K562 (cell line): ENCODE data around the gene HNRNPA3. TPM values are rescaled to one million over a fixed set of nuclear protein-coding genes. Genes with fewer than 3 reads are reported as not detected.
A peak's percentile ranks its signal among the peaks of the same experiment; 100 is the strongest.

Experiments
- ATF7 ChIP-seq: fragments of 450-650 bp; IDR thresholded peaks from 2 replicates; pipeline ENCODE4 v1.7.1; 2014; ENCODE audit warnings: mild to moderate bottlenecking, moderate library complexity
- BCOR ChIP-seq: fragments of 450-650 bp; IDR thresholded peaks from 2 replicates; pipeline ENCODE4 v1.6.1; 2016
- E4F1 ChIP-seq: fragments of 250-450 bp; sonication (Bioruptor Pico); IDR thresholded peaks from 2 replicates; pipeline ENCODE4 v1.5.0; 2021; ENCODE audit warnings: mild to moderate bottlenecking, borderline replicate concordance
- GABPB1 ChIP-seq: sonication (generic); formaldehyde crosslinking; IDR thresholded peaks from 2 replicates; pipeline ENCODE4 v1.8.0; 2022; ENCODE audit warnings: mild to moderate bottlenecking, missing genetic modification reagents
- HLTF ChIP-seq: fragments of 450-650 bp; IDR thresholded peaks from 2 replicates; pipeline ENCODE4 v1.6.1; 2016
- KDM1A ChIP-seq, 2 experiments: fragments of 450-650 bp; IDR thresholded peaks; 2 replicates each; pipeline ENCODE4 v1.6.1; 2016; ENCODE audit warnings: mild to moderate bottlenecking in 2 of 2
- NFE2 ChIP-seq: IDR thresholded peaks from 2 replicates; pipeline ENCODE4 v1.6.1; 2014; ENCODE audit warnings: antibody characterized with exemption, low read depth
- PTTG1 ChIP-seq: fragments of 450-650 bp; IDR thresholded peaks from 2 replicates; pipeline ENCODE4 v1.6.1; 2016; ENCODE audit warnings: low read depth, mild to moderate bottlenecking, missing genetic modification characterization, missing compliant biosample characterization
- SRSF3 ChIP-seq: fragments of 200-400 bp; formaldehyde crosslinking; IDR thresholded peaks from 2 replicates; pipeline ENCODE4 v1.6.1; 2016; ENCODE audit warnings: mild to moderate bottlenecking, low read length, moderate library complexity; ENCODE audit not compliant: insufficient read depth
- ZBTB33 ChIP-seq: sonication (generic); formaldehyde crosslinking; IDR thresholded peaks from 2 replicates; pipeline ENCODE4 v1.8.1; 2023; ENCODE audit warnings: mild to moderate bottlenecking, missing genetic modification reagents
- ZNF655 ChIP-seq: fragments of 250-450 bp; sonication (Bioruptor Pico); IDR thresholded peaks from 2 replicates; pipeline ENCODE4 v1.5.0; 2021
- ZZZ3 ChIP-seq: fragments of 450-650 bp; IDR thresholded peaks from 2 replicates; pipeline ENCODE4 v1.6.1; 2016; ENCODE audit warnings: antibody characterized with exemption, mild to moderate bottlenecking, moderate library complexity
- polyA plus RNA-seq, 8 experiments: library from polyadenylated mRNA; depleted of rRNA in 4 of 8; stranded (reverse) in 5 of 8; unstranded in 3 of 8; fragments of >200 nt; fragmentation: Nextera tagmentation in 2 of 8; fragmentation: Illumina TruSeq in 1 of 8; extraction: Ambion mirVana in 2 of 8; extraction: Trizol in 1 of 8; gene quantifications; 2 replicates each; pipeline versions ENCODE4 v1.2.1 to v1.2.3, GENCODE V29; 2011 to 2014; ENCODE audit warnings: inconsistent platforms in 1 of 8, missing spikeins in 1 of 8
- total RNA-seq, 7 experiments: library from RNA; depleted of rRNA in 6 of 7; stranded (reverse); fragments of >200 nt in 6 of 7; fragmentation: Illumina TruSeq in 2 of 7; extraction: Trizol in 2 of 7; gene quantifications; 2 replicates each; pipeline versions ENCODE4 v1.2.1 to v1.2.3, GENCODE V29; 2011 to 2021; ENCODE audit warnings: low replicate concordance in 1 of 7

The HNRNPA3 gene
- total and polyA plus RNA-seq, 9 of the 15 experiments (the other 6 are each of a cell fraction or from before 2014, with no cell fraction given), result 72.8 to 428 (median 192) TPM

GRCh38 chr2:177258059-177258458, 45.5 kb downstream of the HNRNPA3 start (continued):
- TF ChIP-seq KDM1A (IDR thresholded peaks at IDR 0.05) (peak; percentile 61 to 79), SRSF3 (no peak), BCOR (peak; percentile 91), NFE2 (no peak), ATF7 (no peak), PTTG1 (tag) (no peak), ZBTB33 (CRISPR knock-in tag) (peak; percentile 88), ZNF655 (CRISPR knock-in tag) (no peak), GABPB1 (no peak), E4F1 (no peak), HLTF (no peak), ZZZ3 (no peak)
